HEK293 (cell line): ENCODE results near the gene SLC66A1.

Experiments used
- EGR2 ChIP-seq: fragments of 450-650 bp; formaldehyde crosslinking; IDR thresholded peaks from 2 replicates; pipeline ENCODE4 v1.5.1; 2016; ENCODE audit warnings: low read depth, missing biosample characterization, missing genetic modification characterization
- GLIS2 ChIP-seq: fragments of 450-650 bp; formaldehyde crosslinking; IDR thresholded peaks from 2 replicates; pipeline ENCODE4 v1.5.1; 2016; ENCODE audit warnings: missing biosample characterization, missing genetic modification characterization
- MYNN ChIP-seq: fragments of 450-650 bp; formaldehyde crosslinking; IDR thresholded peaks from 2 replicates; pipeline ENCODE4 v1.5.1; 2016; ENCODE audit warnings: missing biosample characterization, missing genetic modification characterization, borderline replicate concordance
- PRDM4 ChIP-seq: fragments of 450-650 bp; formaldehyde crosslinking; IDR thresholded peaks from 2 replicates; pipeline ENCODE4 v1.5.1; 2017; ENCODE audit warnings: missing biosample characterization, missing genetic modification characterization
- ZBTB26 ChIP-seq: fragments of 450-650 bp; formaldehyde crosslinking; optimal IDR thresholded peaks from 2 replicates; pipeline ENCODE3; 2016; ENCODE audit warnings: missing biosample characterization, mild to moderate bottlenecking, missing genetic modification characterization
- ZNF24 ChIP-seq: fragments of 450-650 bp; formaldehyde crosslinking; IDR thresholded peaks from 2 replicates; pipeline ENCODE4 v1.5.1; 2016; ENCODE audit warnings: missing biosample characterization, missing genetic modification characterization
- ZNF274 ChIP-seq, 2 experiments: fragments of 200-500 bp in 1 of 2; fragments of 450-650 bp in 1 of 2; sonication (Bioruptor generic) in 1 of 2; formaldehyde crosslinking in 1 of 2; IDR thresholded peaks; 2 replicates each; pipeline versions ENCODE4 v1.5.1 to v1.6.1; 2014 to 2016; ENCODE audit warnings: borderline replicate concordance in 1 of 2, inconsistent platforms in 1 of 2, low read length in 1 of 2, missing biosample characterization in 1 of 2, missing genetic modification characterization in 1 of 2
- ZNF629 ChIP-seq: fragments of 450-650 bp; formaldehyde crosslinking; IDR thresholded peaks from 2 replicates; pipeline ENCODE4 v1.5.1; 2017; ENCODE audit warnings: missing biosample characterization, missing genetic modification characterization
- ZNF660 ChIP-seq: fragments of 450-650 bp; IDR thresholded peaks from 2 replicates; pipeline ENCODE4 v1.5.1; 2018; ENCODE audit warnings: missing biosample characterization, mild to moderate bottlenecking, missing genetic modification characterization
- ZNF747 ChIP-seq: fragments of 450-650 bp; formaldehyde crosslinking; IDR thresholded peaks from 2 replicates; pipeline ENCODE4 v1.5.1; 2016; ENCODE audit warnings: missing biosample characterization, missing genetic modification characterization
- ZNF785 ChIP-seq: fragments of 450-650 bp; formaldehyde crosslinking; IDR thresholded peaks from 2 replicates; pipeline ENCODE4 v1.5.1; 2016; ENCODE audit warnings: missing biosample characterization, missing genetic modification characterization
- ZNF830 ChIP-seq: fragments of 450-650 bp; IDR thresholded peaks from 2 replicates; pipeline ENCODE4 v1.5.0; 2018; ENCODE audit warnings: missing biosample characterization, missing genetic modification characterization, low read depth, mild to moderate bottlenecking, moderate library complexity
- TF ChIP-seq, protein P1 (sequence below): fragments of 450-650 bp; formaldehyde crosslinking; IDR thresholded peaks from 2 replicates; pipeline ENCODE4 v1.5.1; 2016; ENCODE audit warnings: missing biosample characterization, missing genetic modification characterization

DNA sequence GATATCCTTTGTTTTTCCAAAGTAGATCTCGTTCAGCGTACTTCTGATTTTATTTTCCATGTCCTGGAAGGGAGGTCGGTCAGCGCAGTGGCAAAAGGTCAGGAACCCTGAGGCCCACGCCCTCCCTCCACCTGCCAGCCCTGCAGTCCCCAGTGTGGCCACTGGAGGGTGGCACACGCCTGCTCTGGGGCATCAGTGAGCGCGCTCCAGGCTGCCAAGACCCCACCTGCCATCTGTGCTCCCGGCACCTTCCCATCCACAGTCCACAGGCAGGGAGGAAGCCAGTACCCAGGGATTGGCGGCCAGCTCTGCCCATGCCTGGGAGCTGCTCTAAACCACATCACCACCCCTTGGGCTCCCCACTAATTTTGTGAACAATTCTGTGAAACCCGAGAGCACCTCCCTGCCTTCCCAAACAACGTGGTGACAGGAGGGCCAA is 32.3 kb downstream of the SLC66A1 start:
- TF ChIP-seq ZNF660 (tag by site-specific recombination) (no peak), PRDM4 (tag by site-specific recombination) (no peak), ZBTB26 (tag by site-specific recombination) (no peak), GLIS2 (tag by site-specific recombination) (no peak), ZNF830 (tag by site-specific recombination) (no peak), ZNF747 (no peak), EGR2 (tag by site-specific recombination) (no peak), ZNF629 (tag by site-specific recombination) (no peak), MYNN (tag by site-specific recombination) (no peak), ZNF24 (tag by site-specific recombination) (no peak), ZNF785 (tag by site-specific recombination) (no peak), ZNF274 (IDR thresholded peaks at IDR 0.05; ENCODE audit: low read length) (no peak), ZNF274 (tag by site-specific recombination; IDR thresholded peaks at IDR 0.05; ENCODE audit: borderline replicate concordance) (no peak)
- TF ChIP-seq, protein P1, sequence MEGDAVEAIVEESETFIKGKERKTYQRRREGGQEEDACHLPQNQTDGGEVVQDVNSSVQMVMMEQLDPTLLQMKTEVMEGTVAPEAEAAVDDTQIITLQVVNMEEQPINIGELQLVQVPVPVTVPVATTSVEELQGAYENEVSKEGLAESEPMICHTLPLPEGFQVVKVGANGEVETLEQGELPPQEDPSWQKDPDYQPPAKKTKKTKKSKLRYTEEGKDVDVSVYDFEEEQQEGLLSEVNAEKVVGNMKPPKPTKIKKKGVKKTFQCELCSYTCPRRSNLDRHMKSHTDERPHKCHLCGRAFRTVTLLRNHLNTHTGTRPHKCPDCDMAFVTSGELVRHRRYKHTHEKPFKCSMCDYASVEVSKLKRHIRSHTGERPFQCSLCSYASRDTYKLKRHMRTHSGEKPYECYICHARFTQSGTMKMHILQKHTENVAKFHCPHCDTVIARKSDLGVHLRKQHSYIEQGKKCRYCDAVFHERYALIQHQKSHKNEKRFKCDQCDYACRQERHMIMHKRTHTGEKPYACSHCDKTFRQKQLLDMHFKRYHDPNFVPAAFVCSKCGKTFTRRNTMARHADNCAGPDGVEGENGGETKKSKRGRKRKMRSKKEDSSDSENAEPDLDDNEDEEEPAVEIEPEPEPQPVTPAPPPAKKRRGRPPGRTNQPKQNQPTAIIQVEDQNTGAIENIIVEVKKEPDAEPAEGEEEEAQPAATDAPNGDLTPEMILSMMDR (tag by site-specific recombination), result peak; percentile 73
